Measurements from ENCODE around the gene FOXS1. TPM values are rescaled to one million over a fixed set of nuclear protein-coding genes. Genes with fewer than 3 reads are reported as not detected.

FOXS1 gene
- total RNA-seq, 4 donors from 2014 or later: 0.55 TPM; not detected in 3

DNA sequence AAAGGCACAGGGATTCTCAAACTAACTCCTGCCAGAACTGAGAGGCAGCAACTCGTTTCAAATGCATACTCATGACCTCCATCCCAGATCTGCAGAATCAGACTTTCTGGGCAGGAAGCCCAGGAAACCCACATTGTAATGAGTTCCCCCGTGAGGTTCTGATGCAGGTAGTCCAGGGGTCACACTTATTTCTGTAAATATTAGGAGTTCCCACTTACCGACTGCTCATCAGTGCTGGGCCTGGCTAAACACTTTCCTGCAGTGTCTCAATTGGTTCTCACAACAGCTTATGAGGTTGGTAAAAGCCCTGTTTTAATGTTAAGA lies 13.3 kb upstream of the FOXS1 start:
- in situ Hi-C loops (cut with MboI; ENCODE audit: low pct_ligation_motif_present in 1 of 4, low pct_unique_long_range_greater_than_20kb in 1 of 4, low sequenced_read_pairs in 3 of 4) (loop anchor here in 1 of 4 donors (10.0 kb wide), 1 partner anchor 106 kb away; the partner anchor contains the start of gene XKR7), intact Hi-C loops (cut with DNase I; ENCODE audit: low total_unique reads) (loop anchor here (2.0 kb wide), 1 partner anchor 94 kb away; the partner anchor contains the start of gene PDRG1)
- Histone ChIP-seq H3K27ac (no peak overlapping the region), H3K4me1 (peaks cover 10 to 19% (median 14%) of the 10 kb centered on the region in 4 donors), H3K9me3 (no peaks in the 10 kb centered on the region), H3K36me3 (no peaks in the 10 kb centered on the region), H3K4me3 (no peak overlapping the region), H3K27me3 (peaks cover 41% of the 10 kb centered on the region)
- DNase-seq: no peak
- 22% methylated on average over 3 of the region's 3 CpGs; no CpG with 5 or more reads in 1 of the 2 donors for WGBS, 2 donors (ENCODE audit: low coverage in 1 of 2)
- TF ChIP-seq POLR2AphosphoS5 (IDR thresholded peaks at IDR 0.05) (no peak), POLR2A (IDR thresholded peaks at IDR 0.05) (no peak), EP300 (IDR thresholded peaks at IDR 0.05; ENCODE audit: low read depth) (no peak)
- TF ChIP-seq, protein P1, sequence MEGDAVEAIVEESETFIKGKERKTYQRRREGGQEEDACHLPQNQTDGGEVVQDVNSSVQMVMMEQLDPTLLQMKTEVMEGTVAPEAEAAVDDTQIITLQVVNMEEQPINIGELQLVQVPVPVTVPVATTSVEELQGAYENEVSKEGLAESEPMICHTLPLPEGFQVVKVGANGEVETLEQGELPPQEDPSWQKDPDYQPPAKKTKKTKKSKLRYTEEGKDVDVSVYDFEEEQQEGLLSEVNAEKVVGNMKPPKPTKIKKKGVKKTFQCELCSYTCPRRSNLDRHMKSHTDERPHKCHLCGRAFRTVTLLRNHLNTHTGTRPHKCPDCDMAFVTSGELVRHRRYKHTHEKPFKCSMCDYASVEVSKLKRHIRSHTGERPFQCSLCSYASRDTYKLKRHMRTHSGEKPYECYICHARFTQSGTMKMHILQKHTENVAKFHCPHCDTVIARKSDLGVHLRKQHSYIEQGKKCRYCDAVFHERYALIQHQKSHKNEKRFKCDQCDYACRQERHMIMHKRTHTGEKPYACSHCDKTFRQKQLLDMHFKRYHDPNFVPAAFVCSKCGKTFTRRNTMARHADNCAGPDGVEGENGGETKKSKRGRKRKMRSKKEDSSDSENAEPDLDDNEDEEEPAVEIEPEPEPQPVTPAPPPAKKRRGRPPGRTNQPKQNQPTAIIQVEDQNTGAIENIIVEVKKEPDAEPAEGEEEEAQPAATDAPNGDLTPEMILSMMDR (IDR thresholded peaks at IDR 0.05): no peak

DNA sequence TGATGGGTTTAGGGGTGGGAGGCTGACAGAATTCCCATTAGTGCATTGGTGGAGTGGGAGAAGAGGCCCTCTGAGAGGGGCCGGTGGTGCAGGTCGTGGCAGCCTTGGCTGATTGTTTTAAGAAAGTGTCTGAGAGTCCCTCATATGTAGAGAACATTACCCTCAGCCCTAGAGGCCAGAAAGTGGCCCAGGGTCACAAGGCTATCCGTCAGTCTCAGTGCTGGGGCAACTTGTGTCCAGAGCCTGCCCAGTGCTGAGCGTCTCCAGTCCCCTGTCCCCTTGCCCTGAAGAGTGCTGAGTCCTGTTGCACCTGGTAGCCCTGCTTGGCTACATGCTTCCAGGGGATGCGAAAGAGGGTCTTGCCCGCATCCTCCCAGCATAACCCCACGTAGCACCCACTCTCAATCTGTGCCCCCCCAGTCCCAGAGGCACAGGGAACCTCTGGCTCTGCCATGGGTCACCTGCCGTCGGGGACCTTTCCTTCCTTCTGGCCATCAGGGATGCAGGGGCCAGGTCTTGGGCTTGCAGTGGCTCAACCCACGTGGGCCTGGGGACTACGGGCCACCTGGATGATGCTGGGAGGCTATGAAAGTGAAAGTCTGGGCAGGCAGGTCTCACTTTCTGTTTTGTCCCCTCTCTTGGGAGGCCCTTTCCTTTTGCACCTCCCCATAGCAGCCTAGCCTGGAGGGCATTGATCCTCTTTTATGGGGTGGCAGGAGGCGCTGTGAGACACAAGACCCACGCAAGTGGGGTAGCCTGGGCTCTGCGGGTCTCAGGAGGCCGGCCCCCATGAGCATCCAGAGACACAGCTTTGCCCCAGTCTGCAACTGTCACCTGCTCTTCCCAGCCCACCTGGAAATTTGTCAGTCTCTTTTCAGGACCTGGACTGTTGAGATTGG lies 12.7 kb upstream of the FOXS1 start:
- Histone ChIP-seq H3K4me1 (peaks cover 10 to 19% (median 14%) of the 10 kb centered on the region in 4 donors), H3K27ac (no peak overlapping the region), H3K36me3 (no peaks in the 10 kb centered on the region), H3K27me3 (peaks cover 47% of the 10 kb centered on the region), H3K4me3 (no peak overlapping the region), H3K9me3 (no peaks in the 10 kb centered on the region)
- in situ Hi-C loops (cut with MboI; ENCODE audit: low pct_ligation_motif_present in 1 of 4, low pct_unique_long_range_greater_than_20kb in 1 of 4, low sequenced_read_pairs in 3 of 4) (loop anchor here in 1 of 4 donors (10.0 kb wide), 1 partner anchor 107 kb away; the partner anchor contains the start of gene XKR7), intact Hi-C loops (cut with DNase I; ENCODE audit: low total_unique reads) (loop anchor here (2.0 kb wide), 1 partner anchor 95 kb away; the partner anchor contains the start of gene PDRG1)
- TF ChIP-seq POLR2A (IDR thresholded peaks at IDR 0.05) (no peak), POLR2AphosphoS5 (IDR thresholded peaks at IDR 0.05) (no peak), EP300 (IDR thresholded peaks at IDR 0.05; ENCODE audit: low read depth) (no peak)
- TF ChIP-seq, protein P1 (IDR thresholded peaks at IDR 0.05): no peak
- WGBS, 2 donors (ENCODE audit: low coverage in 1 of 2): 40 to 72% methylated on average over 1 to 15 of the region's 15 CpGs
- DNase-seq: no peak

DNA sequence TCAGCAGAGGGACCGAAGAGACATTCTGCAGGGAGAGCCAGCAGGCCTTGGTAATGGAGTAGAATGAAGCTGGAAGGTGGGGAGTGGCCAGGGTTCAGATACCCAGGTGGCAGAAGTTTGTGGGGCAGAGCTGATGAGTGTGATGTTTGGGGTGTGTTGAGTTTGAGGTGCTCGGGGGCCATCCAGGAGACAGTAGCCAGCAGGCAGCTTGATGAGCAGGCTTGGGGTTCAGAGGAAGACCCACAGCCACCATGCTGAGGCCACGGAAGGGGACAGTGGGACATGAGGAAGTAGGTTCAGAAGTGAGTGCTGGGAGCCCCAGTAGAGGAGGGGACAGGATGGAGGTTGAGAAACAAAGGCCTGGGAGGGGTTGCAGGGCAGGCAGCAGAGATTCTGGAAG lies 11.1 kb upstream of the FOXS1 start:
- DNase-seq: no peak
- in situ Hi-C loops (cut with MboI; ENCODE audit: low pct_ligation_motif_present in 1 of 4, low pct_unique_long_range_greater_than_20kb in 1 of 4, low sequenced_read_pairs in 3 of 4) (loop anchor here in 1 of 4 donors (10.0 kb wide), 1 partner anchor 108 kb away; the partner anchor contains the start of gene XKR7), intact Hi-C loops (cut with DNase I; ENCODE audit: low total_unique reads) (no loop called here)
- TF ChIP-seq POLR2A (IDR thresholded peaks at IDR 0.05): no peak
- TF ChIP-seq POLR2AphosphoS5 (IDR thresholded peaks at IDR 0.05): no peak
- TF ChIP-seq, protein P1 (IDR thresholded peaks at IDR 0.05): no peak
- TF ChIP-seq EP300 (IDR thresholded peaks at IDR 0.05; ENCODE audit: low read depth): no peak
- H3K36me3 ChIP-seq: no peaks in the 10 kb centered on the region
- peaks cover 58% of the 10 kb centered on the region for H3K27me3 ChIP-seq
- H3K4me1 ChIP-seq: peaks cover 10 to 19% (median 14%) of the 10 kb centered on the region in 4 donors
- 56 to 78% methylated on average over 3 of the region's 3 CpGs for WGBS, 2 donors (ENCODE audit: low coverage in 1 of 2)
- H3K27ac ChIP-seq: no peak overlapping the region
- no peaks in the 10 kb centered on the region for H3K9me3 ChIP-seq
- H3K4me3 ChIP-seq: no peak overlapping the region

DNA sequence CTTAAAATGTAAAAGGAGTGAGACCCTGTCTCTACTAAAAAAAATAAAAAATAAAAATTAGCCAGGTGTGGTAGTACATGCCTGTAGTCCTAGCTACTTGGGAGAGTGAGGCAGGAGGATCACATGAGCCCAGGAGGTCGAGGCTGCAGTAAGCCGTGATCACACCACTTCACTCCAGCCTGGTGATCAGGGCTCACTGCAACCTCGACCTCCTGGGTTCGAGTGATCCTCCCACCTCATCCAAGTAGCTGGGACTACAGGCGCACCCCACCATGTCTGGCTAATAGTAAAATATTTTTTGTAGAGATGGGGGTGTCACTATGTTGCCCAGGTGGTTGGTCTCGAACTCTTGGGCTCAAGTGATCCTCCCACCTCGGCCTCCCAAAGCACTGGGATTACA lies 8.1 kb upstream of the FOXS1 start:
- H3K36me3 ChIP-seq: no peaks in the 10 kb centered on the region
- WGBS, 2 donors (ENCODE audit: low coverage in 1 of 2): 58 to 72% methylated on average over 4 to 7 of the region's 7 CpGs
- peaks cover 46% of the 10 kb centered on the region for H3K27me3 ChIP-seq
- intact Hi-C loops (cut with DNase I; ENCODE audit: low total_unique reads) (no loop called here), in situ Hi-C loops (cut with MboI; ENCODE audit: low pct_ligation_motif_present in 1 of 4, low pct_unique_long_range_greater_than_20kb in 1 of 4, low sequenced_read_pairs in 3 of 4) (loop anchor here in 1 of 4 donors (10.0 kb wide), 1 partner anchor 111 kb away; the partner anchor contains the start of gene XKR7)
- no peak for TF ChIP-seq EP300 (IDR thresholded peaks at IDR 0.05; ENCODE audit: low read depth)
- no peak for TF ChIP-seq POLR2AphosphoS5 (IDR thresholded peaks at IDR 0.05)
- TF ChIP-seq, protein P1 (IDR thresholded peaks at IDR 0.05): no peak
- TF ChIP-seq POLR2A (IDR thresholded peaks at IDR 0.05): no peak
- H3K4me1 ChIP-seq: peaks cover 0 to 5% (median 0%) of the 10 kb centered on the region in 4 donors
- no peak for DNase-seq
- no peaks in the 10 kb centered on the region for H3K9me3 ChIP-seq
- no peak overlapping the region for H3K4me3 ChIP-seq
- no peak overlapping the region for H3K27ac ChIP-seq
